ENCODE data around the gene GALK2. TPM values are rescaled to one million over a fixed set of nuclear protein-coding genes. Genes with fewer than 3 reads are reported as not detected.

Gene GALK2
- total and polyA plus RNA-seq, 2 experiments from 2014 or later: 25.3 to 31.4 TPM

DNA sequence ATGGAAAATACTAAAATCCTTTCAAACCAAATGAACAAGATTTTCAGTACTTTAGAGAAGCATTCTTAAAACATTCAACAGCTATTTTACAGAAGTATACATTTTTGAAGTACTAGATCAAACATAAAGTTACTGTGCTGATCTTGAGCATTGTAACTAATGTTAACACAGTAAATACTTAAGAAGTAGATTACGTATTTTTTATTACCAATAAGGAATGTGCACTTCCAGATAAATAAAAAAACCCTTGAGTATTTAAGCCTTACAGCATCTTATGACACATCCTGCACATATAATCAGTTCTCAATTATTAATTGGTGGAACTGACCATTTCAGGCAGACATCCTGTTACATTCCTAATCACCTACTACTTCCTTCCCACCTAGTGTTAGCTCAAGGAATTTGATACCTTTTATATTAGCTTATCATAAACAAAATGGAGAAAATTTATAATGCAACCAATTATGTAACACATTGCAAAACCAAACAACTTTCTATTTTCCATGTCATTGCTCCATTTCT, 47.4 kb upstream of the GALK2 start:
- no peak overlapping the region for H3K27ac ChIP-seq
- H3K79me2 ChIP-seq: no peaks in the 10 kb centered on the region
- no peak for DNase-seq (ENCODE audit: low spot score)
- H3K27me3 ChIP-seq: no peaks in the 10 kb centered on the region
- no peaks in the 10 kb centered on the region for H4K20me1 ChIP-seq (ENCODE audit: insufficient read depth, poor library complexity, severe bottlenecking)
- H3K4me3 ChIP-seq: no peak overlapping the region
- TF ChIP-seq, protein P1, sequence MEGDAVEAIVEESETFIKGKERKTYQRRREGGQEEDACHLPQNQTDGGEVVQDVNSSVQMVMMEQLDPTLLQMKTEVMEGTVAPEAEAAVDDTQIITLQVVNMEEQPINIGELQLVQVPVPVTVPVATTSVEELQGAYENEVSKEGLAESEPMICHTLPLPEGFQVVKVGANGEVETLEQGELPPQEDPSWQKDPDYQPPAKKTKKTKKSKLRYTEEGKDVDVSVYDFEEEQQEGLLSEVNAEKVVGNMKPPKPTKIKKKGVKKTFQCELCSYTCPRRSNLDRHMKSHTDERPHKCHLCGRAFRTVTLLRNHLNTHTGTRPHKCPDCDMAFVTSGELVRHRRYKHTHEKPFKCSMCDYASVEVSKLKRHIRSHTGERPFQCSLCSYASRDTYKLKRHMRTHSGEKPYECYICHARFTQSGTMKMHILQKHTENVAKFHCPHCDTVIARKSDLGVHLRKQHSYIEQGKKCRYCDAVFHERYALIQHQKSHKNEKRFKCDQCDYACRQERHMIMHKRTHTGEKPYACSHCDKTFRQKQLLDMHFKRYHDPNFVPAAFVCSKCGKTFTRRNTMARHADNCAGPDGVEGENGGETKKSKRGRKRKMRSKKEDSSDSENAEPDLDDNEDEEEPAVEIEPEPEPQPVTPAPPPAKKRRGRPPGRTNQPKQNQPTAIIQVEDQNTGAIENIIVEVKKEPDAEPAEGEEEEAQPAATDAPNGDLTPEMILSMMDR (IDR thresholded peaks at IDR 0.05; ENCODE audit: poor library complexity): no peak
- TF ChIP-seq EZH2phosphoT487 (IDR thresholded peaks at IDR 0.05; ENCODE audit: low read depth, severe bottlenecking, unreplicated experiment): no peak
- TF ChIP-seq EZH2 (IDR thresholded peaks at IDR 0.05; ENCODE audit: borderline replicate concordance): no peak
- H2AFZ ChIP-seq: no peak overlapping the region
- H3K4me1 ChIP-seq (ENCODE audit: insufficient read depth): no peaks in the 10 kb centered on the region
- H3K36me3 ChIP-seq (replicated peaks; ENCODE audit: insufficient read depth, low read depth): no peaks in the 10 kb centered on the region
- no peaks in the 10 kb centered on the region for H3K9me2 ChIP-seq (replicated peaks; ENCODE audit: insufficient read depth)
- H3K4me2 ChIP-seq: no peak overlapping the region
- WGBS (ENCODE audit: low lambda C conversion rate, missing lambda C conversion rate): 69% methylated on average over 1 of the region's 1 CpG
- H3K9me3 ChIP-seq (ENCODE audit: low read depth): no peaks in the 10 kb centered on the region

DNA sequence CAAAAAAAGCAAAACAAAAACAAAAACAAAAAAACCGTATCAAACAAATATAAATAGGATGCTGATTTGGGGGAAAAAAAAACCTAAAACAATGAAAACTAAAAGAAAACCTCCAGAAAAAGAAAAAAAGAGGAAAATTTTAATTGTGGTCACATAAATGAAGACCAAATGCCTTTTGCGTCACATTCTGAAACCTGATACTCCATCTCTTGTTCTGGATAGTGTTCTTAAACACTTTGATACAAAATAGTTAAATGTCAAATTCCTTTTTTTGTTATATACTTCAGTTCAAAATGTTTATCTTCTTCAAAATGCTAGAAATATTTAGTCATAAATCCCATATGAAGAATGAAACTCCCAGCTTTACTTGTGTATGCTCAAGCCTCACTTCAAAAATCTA, 45.7 kb upstream of the GALK2 start:
- no peaks in the 10 kb centered on the region for H3K27me3 ChIP-seq
- no peak for DNase-seq (ENCODE audit: low spot score)
- H3K79me2 ChIP-seq: no peaks in the 10 kb centered on the region
- WGBS (ENCODE audit: low lambda C conversion rate, missing lambda C conversion rate): 68% methylated on average over 2 of the region's 2 CpGs
- TF ChIP-seq EZH2phosphoT487 (IDR thresholded peaks at IDR 0.05; ENCODE audit: low read depth, severe bottlenecking, unreplicated experiment) (no peak), EZH2 (IDR thresholded peaks at IDR 0.05; ENCODE audit: borderline replicate concordance) (no peak)
- TF ChIP-seq, protein P1 (IDR thresholded peaks at IDR 0.05; ENCODE audit: poor library complexity): no peak
- no peaks in the 10 kb centered on the region for H3K4me1 ChIP-seq (ENCODE audit: insufficient read depth)
- H2AFZ ChIP-seq: no peak overlapping the region
- no peak overlapping the region for H3K27ac ChIP-seq
- no peaks in the 10 kb centered on the region for H3K9me3 ChIP-seq (ENCODE audit: low read depth)
- H3K4me2 ChIP-seq: no peak overlapping the region
- no peak overlapping the region for H3K4me3 ChIP-seq
- no peaks in the 10 kb centered on the region for H3K9me2 ChIP-seq (replicated peaks; ENCODE audit: insufficient read depth)
- H3K36me3 ChIP-seq (replicated peaks; ENCODE audit: insufficient read depth, low read depth): no peaks in the 10 kb centered on the region
- no peaks in the 10 kb centered on the region for H4K20me1 ChIP-seq (ENCODE audit: insufficient read depth, poor library complexity, severe bottlenecking)

DNA sequence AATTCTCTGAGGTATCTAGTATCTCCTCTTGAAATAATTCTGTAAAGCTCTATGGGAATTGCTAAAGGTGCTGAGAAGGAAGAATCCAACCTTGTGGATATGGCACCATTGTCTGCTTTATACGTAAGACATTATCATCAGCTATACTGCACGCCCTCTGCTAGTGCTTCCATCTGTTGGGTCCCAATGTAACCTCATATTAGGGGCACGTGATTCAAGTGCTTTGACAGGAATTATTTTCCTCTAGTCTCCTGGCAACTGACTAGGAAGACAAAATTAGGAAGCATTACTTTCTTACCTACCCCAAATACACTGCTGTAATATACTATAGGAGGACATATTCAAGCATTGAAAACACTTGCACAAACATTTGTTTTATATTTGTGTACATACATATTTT, 38.6 kb upstream of the GALK2 start:
- Histone ChIP-seq H3K4me1 (ENCODE audit: insufficient read depth) (no peaks in the 10 kb centered on the region), H4K20me1 (ENCODE audit: insufficient read depth, poor library complexity, severe bottlenecking) (no peaks in the 10 kb centered on the region), H3K79me2 (no peaks in the 10 kb centered on the region), H3K27ac (no peak overlapping the region), H3K4me2 (no peak overlapping the region), H3K4me3 (no peak overlapping the region), H3K36me3 (replicated peaks; ENCODE audit: insufficient read depth, low read depth) (no peaks in the 10 kb centered on the region), H3K9me2 (replicated peaks; ENCODE audit: insufficient read depth) (no peaks in the 10 kb centered on the region), H2AFZ (no peak overlapping the region), H3K9me3 (ENCODE audit: low read depth) (no peaks in the 10 kb centered on the region), H3K27me3 (no peaks in the 10 kb centered on the region)
- TF ChIP-seq EZH2phosphoT487 (IDR thresholded peaks at IDR 0.05; ENCODE audit: low read depth, severe bottlenecking, unreplicated experiment): no peak
- no peak for TF ChIP-seq EZH2 (IDR thresholded peaks at IDR 0.05; ENCODE audit: borderline replicate concordance)
- TF ChIP-seq, protein P1 (IDR thresholded peaks at IDR 0.05; ENCODE audit: poor library complexity): no peak
- DNase-seq (ENCODE audit: low spot score): no peak
- 86% methylated on average over 3 of the region's 3 CpGs for WGBS (ENCODE audit: low lambda C conversion rate, missing lambda C conversion rate)

Data from hepatocyte (in vitro differentiated cells).